Measurements from ENCODE around the gene ERBB2. TPM values are rescaled to one million over a fixed set of nuclear protein-coding genes. Genes with fewer than 3 reads are reported as not detected.
A peak's percentile ranks its signal among the peaks of the same experiment; 100 is the strongest.

The ERBB2 gene
- total RNA-seq, 4 donors from 2014 or later = 144 to 192 (median 173) TPM

GRCh38 chr17:39742126-39742855 lies 42.4 kb downstream of the ERBB2 start:
- Histone ChIP-seq H3K9me3 (no peaks in the 10 kb centered on the region), H3K4me1 (peaks cover 46% of the 10 kb centered on the region), H3K4me3 (no peak overlapping the region), H3K27me3 (peaks cover 58% of the 10 kb centered on the region), H3K36me3 (peaks cover 22% of the 10 kb centered on the region), H3K27ac (no peak overlapping the region)
- no peak for TF ChIP-seq POLR2AphosphoS5 (IDR thresholded peaks at IDR 0.05)
- no peak for TF ChIP-seq EP300 (IDR thresholded peaks at IDR 0.05)
- no peak for DNase-seq (ENCODE audit: low spot score in 2 of 2)
- WGBS = 82% methylated on average over 17 of the region's 18 CpGs

GRCh38 chr17:39742856-39743436 lies 43.1 kb downstream of the ERBB2 start:
- H3K9me3 ChIP-seq = no peaks in the 10 kb centered on the region
- no peak overlapping the region for H3K27ac ChIP-seq
- peaks cover 51% of the 10 kb centered on the region for H3K27me3 ChIP-seq
- no peak for TF ChIP-seq EP300 (IDR thresholded peaks at IDR 0.05)
- no peak for TF ChIP-seq POLR2AphosphoS5 (IDR thresholded peaks at IDR 0.05)
- TF ChIP-seq POLR2A (IDR thresholded peaks at IDR 0.05) = no peak
- no peak for TF ChIP-seq CTCF (IDR thresholded peaks at IDR 0.05)
- 78% methylated on average over 19 of the region's 21 CpGs for WGBS
- no peak overlapping the region for H3K4me3 ChIP-seq
- H3K4me1 ChIP-seq = peaks cover 40% of the 10 kb centered on the region
- peaks cover 24% of the 10 kb centered on the region for H3K36me3 ChIP-seq
- DNase-seq (ENCODE audit: low spot score in 2 of 2) = no peak

GRCh38 chr17:39744075-39744835 lies 44.4 kb downstream of the ERBB2 start:
- WGBS = 89% methylated on average over 15 of the region's 16 CpGs

GRCh38 chr17:39744836-39745215 lies 45.0 kb downstream of the ERBB2 start:
- 52% methylated on average over 4 of the region's 8 CpGs for WGBS
- Histone ChIP-seq H3K27me3 (peaks cover 42% of the 10 kb centered on the region), H3K27ac (no peak overlapping the region), H3K9me3 (no peaks in the 10 kb centered on the region), H3K4me3 (no peak overlapping the region), H3K36me3 (peaks cover 24% of the 10 kb centered on the region), H3K4me1 (peaks cover 23% of the 10 kb centered on the region)
- no peak for TF ChIP-seq EP300 (IDR thresholded peaks at IDR 0.05)
- TF ChIP-seq POLR2AphosphoS5 (IDR thresholded peaks at IDR 0.05) = no peak
- no peak for TF ChIP-seq POLR2A (IDR thresholded peaks at IDR 0.05)
- TF ChIP-seq CTCF (IDR thresholded peaks at IDR 0.05) = no peak
- peak in 1 of 2 donors; percentile 44 for DNase-seq (ENCODE audit: low spot score in 2 of 2)

More at GRCh38 chr17:39744075-39744835, 44.4 kb downstream of the ERBB2 start:
- H3K4me1 ChIP-seq = peaks cover 27% of the 10 kb centered on the region
- no peak for TF ChIP-seq POLR2AphosphoS5 (IDR thresholded peaks at IDR 0.05)
- TF ChIP-seq POLR2A (IDR thresholded peaks at IDR 0.05) = no peak
- H3K36me3 ChIP-seq = peaks cover 24% of the 10 kb centered on the region
- peaks cover 48% of the 10 kb centered on the region for H3K27me3 ChIP-seq
- H3K27ac ChIP-seq = no peak overlapping the region
- no peaks in the 10 kb centered on the region for H3K9me3 ChIP-seq
- H3K4me3 ChIP-seq = no peak overlapping the region
- DNase-seq (ENCODE audit: low spot score in 2 of 2) = peak in 1 of 2 donors; percentile 49

GRCh38 chr17:39745335-39746144 lies 45.7 kb downstream of the ERBB2 start:
- peaks cover 24% of the 10 kb centered on the region for H3K36me3 ChIP-seq
- H3K4me1 ChIP-seq = peaks cover 22% of the 10 kb centered on the region
- H3K27ac ChIP-seq = no peak overlapping the region
- no peak for TF ChIP-seq EP300 (IDR thresholded peaks at IDR 0.05)
- no peak for TF ChIP-seq CTCF (IDR thresholded peaks at IDR 0.05)
- no peak for TF ChIP-seq POLR2AphosphoS5 (IDR thresholded peaks at IDR 0.05)
- no peak for TF ChIP-seq POLR2A (IDR thresholded peaks at IDR 0.05)
- H3K9me3 ChIP-seq = no peaks in the 10 kb centered on the region
- H3K4me3 ChIP-seq = no peak overlapping the region
- H3K27me3 ChIP-seq = peaks cover 35% of the 10 kb centered on the region
- peak in 1 of 2 donors; percentile 76 for DNase-seq (ENCODE audit: low spot score in 2 of 2)
- WGBS = 93% methylated on average over 10 of the region's 23 CpGs

Data from suprapubic skin (tissue), 4 donors.